NCI-H1694 treated with DMSO at 0.1 percent for 48 hours (cell line): ENCODE measurements around the gene SPRED2.

Experiments used
- DNase-seq: peaks from one replicate; lab custom pipeline; 2025; lab: John Stamatoyannopoulos, UW

Gene SPRED2

GRCh38 chr2:65277791-65278483 is 154.5 kb downstream of the SPRED2 start:
- no peak for DNase-seq

- DNase-seq = no peak
Measured at GRCh38 chr2:65277118-65277517, 155.3 kb downstream of the SPRED2 start.

GRCh38 chr2:65276609-65277008 is 155.8 kb downstream of the SPRED2 start:
- DNase-seq = no peak

- no peak for DNase-seq
Measured at GRCh38 chr2:65275141-65275915, 157.1 kb downstream of the SPRED2 start.

GRCh38 chr2:65273344-65273743 is 159.1 kb downstream of the SPRED2 start:
- no peak for DNase-seq

GRCh38 chr2:65268957-65269356 is 163.4 kb downstream of the SPRED2 start:
- DNase-seq = no peak

GRCh38 chr2:65267008-65267407 is 165.4 kb downstream of the SPRED2 start:
- no peak for DNase-seq

DNA sequence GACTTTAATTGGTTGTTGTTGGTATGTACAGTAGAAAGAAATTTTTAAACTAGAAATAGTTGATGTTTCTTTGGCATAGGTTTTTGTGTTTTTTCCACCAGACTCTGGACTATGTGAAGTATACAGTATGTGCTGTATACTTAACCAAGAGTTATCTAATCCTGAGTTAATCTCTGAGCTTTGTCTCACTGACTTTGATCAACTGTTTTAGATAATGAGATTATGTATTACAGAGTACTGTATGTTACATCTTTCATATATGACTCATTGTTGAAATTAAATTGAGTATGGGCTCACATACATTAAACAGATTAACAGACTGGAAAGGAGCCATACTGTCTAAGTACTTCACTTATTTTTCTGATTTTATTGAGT is 166.7 kb downstream of the SPRED2 start:
- no peak for DNase-seq

GRCh38 chr2:65264821-65265670 is 167.4 kb downstream of the SPRED2 start:
- peak; percentile 66 for DNase-seq

DNA sequence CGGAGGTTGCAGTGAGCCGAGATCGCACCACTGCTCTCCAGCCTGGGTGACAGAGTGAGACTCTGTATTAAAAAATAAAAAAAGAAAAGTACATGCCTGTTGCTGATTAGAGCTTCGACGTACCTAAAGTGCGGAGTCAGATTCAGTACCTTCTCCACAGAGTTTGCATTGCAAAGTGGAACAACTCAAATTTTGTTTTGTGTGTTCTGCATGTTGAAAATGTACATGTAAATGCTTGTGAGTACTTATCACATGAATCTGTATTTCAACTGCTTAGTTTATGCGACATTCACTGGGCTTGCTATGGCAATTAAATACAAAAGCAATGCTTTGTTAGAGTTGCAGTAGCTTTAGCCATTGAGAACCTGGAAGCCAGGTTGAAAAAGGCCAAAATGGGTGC is 168.4 kb downstream of the SPRED2 start:
- no peak for DNase-seq

DNA sequence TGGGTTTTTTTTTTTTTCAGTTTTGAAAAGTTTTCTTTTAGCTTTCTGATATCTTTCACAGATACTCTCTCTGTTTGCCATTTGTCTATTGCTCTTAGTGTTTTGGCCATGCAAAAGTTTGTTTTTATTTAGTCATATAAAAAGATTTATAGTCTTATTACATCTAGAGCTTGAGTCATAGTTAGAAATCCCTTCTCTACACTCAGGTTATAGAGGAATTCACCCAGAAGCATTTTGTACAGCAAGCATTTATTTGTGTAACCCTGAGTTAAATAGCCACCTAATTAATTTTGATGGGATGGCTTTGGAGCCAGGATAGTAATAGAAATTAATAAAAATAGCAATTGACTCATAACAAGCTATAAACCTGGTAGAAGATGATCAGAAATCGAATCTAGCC is 169.1 kb downstream of the SPRED2 start:
- DNase-seq = no peak

- DNase-seq = no peak
Measured at GRCh38 chr2:65261676-65262075, 170.7 kb downstream of the SPRED2 start.
